Trophoblast cell (in vitro differentiated cells and primary cell): ENCODE data around the gene RAB11B.
A peak's percentile ranks its signal among the peaks of the same experiment; 100 is the strongest.
"Not testable (repeated sequence)": the region's sequence is repeated elsewhere in the genome, so short reads cannot be mapped to it uniquely, and the experiment has no call there.

Source experiments
- DNase-seq, 2 donors: peaks; one replicate each; pipeline ENCODE4 v3.0.0-alpha.2; 2016
- H2AFZ ChIP-seq: 2 replicates; pipeline ENCODE4 v1.6.1; 2013; ENCODE audit warnings: low read length, moderate library complexity, mild to moderate bottlenecking; ENCODE audit not compliant: insufficient read depth, poor library complexity
- H2AK5ac ChIP-seq: 2 replicates; pipeline ENCODE4 v1.6.1; 2013; ENCODE audit warnings: mild to moderate bottlenecking, low read length
- H2BK120ac ChIP-seq: 2 replicates; pipeline ENCODE4 v1.6.1; 2013; ENCODE audit warnings: low read length, mild to moderate bottlenecking, moderate library complexity; ENCODE audit not compliant: insufficient read depth, poor library complexity
- H2BK12ac ChIP-seq: 2 replicates; pipeline ENCODE4 v1.6.1; 2013; ENCODE audit warnings: mild to moderate bottlenecking, low read length, moderate library complexity
- H2BK5ac ChIP-seq: 2 replicates; pipeline ENCODE4 v1.6.1; 2013; ENCODE audit warnings: low read length, low read depth, moderate library complexity, mild to moderate bottlenecking; ENCODE audit not compliant: poor library complexity
- H3K14ac ChIP-seq: 2 replicates; pipeline ENCODE4 v1.6.1; 2013; ENCODE audit warnings: mild to moderate bottlenecking, low read length
- H3K18ac ChIP-seq: 2 replicates; pipeline ENCODE4 v1.6.1; 2013; ENCODE audit warnings: mild to moderate bottlenecking, low read length
- H3K23ac ChIP-seq: 2 replicates; pipeline ENCODE4 v1.6.1; 2013; ENCODE audit warnings: low read length
- H3K27ac ChIP-seq: 2 replicates; pipeline ENCODE4 v1.5.1; 2013; ENCODE audit warnings: low read depth, mild to moderate bottlenecking, inconsistent platforms, low read length, moderate library complexity
- H3K27me3 ChIP-seq: 2 replicates; pipeline ENCODE4 v1.6.1; 2013; ENCODE audit warnings: inconsistent platforms, mild to moderate bottlenecking, low read length, moderate library complexity; ENCODE audit not compliant: insufficient read depth
- H3K36me3 ChIP-seq, 2 experiments: 1 replicate in 1 of 2; 2 replicates in 1 of 2; pipeline ENCODE4 v1.6.1; 2013; ENCODE audit warnings: low read length in 2 of 2, mild to moderate bottlenecking in 2 of 2, moderate library complexity in 1 of 2; ENCODE audit not compliant: insufficient read depth in 2 of 2, control insufficient read depth in 1 of 2
- H3K4ac ChIP-seq: 2 replicates; pipeline ENCODE4 v1.6.1; 2013; ENCODE audit warnings: low read depth, mild to moderate bottlenecking, low read length, moderate library complexity
- H3K4me1 ChIP-seq, 2 experiments: 1 replicate in 1 of 2; 2 replicates in 1 of 2; pipeline ENCODE4 v1.6.1; 2013; ENCODE audit warnings: low read length in 2 of 2, mild to moderate bottlenecking in 2 of 2, moderate library complexity in 1 of 2; ENCODE audit not compliant: insufficient read depth in 2 of 2, control insufficient read depth in 1 of 2
- H3K4me2 ChIP-seq: 2 replicates; pipeline ENCODE4 v1.6.1; 2013; ENCODE audit warnings: inconsistent platforms, mild to moderate bottlenecking, low read length, moderate library complexity
- H3K4me3 ChIP-seq: 2 replicates; pipeline ENCODE4 v1.5.1; 2013; ENCODE audit warnings: mild to moderate bottlenecking, low read depth, low read length, inconsistent platforms
- H3K79me1 ChIP-seq: one replicate; pipeline ENCODE4 v1.6.1; 2013; ENCODE audit warnings: low read length
- H3K79me2 ChIP-seq: 2 replicates; pipeline ENCODE4 v1.6.1; 2013; ENCODE audit warnings: low read length, mild to moderate bottlenecking; ENCODE audit not compliant: control insufficient read depth, insufficient read depth, poor library complexity
- H3K9ac ChIP-seq: 2 replicates; pipeline ENCODE4 v1.6.1; 2013; ENCODE audit warnings: mild to moderate bottlenecking, low read length
- H3K9me3 ChIP-seq: 2 replicates; pipeline ENCODE4 v1.6.1; 2013; ENCODE audit warnings: low read depth, mild to moderate bottlenecking, control low read depth, inconsistent platforms, low read length; ENCODE audit not compliant: insufficient read depth
- H4K12ac ChIP-seq: 2 replicates; pipeline ENCODE4 v1.6.1; 2013; ENCODE audit warnings: low read depth, mild to moderate bottlenecking, low read length, moderate library complexity
- H4K8ac ChIP-seq: 2 replicates; pipeline ENCODE4 v1.6.1; 2013; ENCODE audit warnings: low read depth, mild to moderate bottlenecking, low read length, moderate library complexity
- H4K91ac ChIP-seq: one replicate; pipeline ENCODE4 v1.6.1; 2013; ENCODE audit warnings: low read depth, mild to moderate bottlenecking, low read length, moderate library complexity
- WGBS: extraction: QIAGEN DNeasy Blood & Tissue Kit; methylation state at CpG from one replicate; pipeline ENCODE4 v1.1.7; 2013; ENCODE audit warnings: missing lambda C conversion rate; ENCODE audit not compliant: insufficient read length, insufficient coverage; ENCODE audit errors: extremely low coverage; 5-methylcytosine and 5-hydroxymethylcytosine counted together

RAB11B gene

DNA sequence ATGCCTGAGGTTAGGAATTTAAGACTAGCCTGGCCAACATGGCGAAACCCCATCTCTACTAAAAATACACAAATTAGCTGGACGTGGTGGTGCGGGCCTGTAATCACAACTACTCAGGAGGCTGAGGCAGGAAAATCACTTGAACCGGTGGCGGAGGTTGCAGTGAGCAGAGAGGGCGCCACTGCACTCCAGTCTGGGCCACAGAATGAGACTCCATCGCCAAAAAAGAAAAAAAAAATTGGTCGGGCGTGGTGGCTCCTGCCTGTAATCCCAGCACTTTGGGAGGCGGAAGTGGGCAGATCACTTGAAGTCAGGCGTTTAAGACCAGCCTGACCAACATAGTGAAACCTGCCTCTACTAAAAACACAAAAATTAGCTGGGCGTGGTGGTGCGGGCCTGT is 20.6 kb downstream of the RAB11B start:
- not testable (repeated sequence) for H3K9me3 ChIP-seq, H3K36me3 ChIP-seq, H3K79me2 ChIP-seq, H2BK5ac ChIP-seq, H2AFZ ChIP-seq, H3K27ac ChIP-seq, H2BK12ac ChIP-seq, H2BK120ac ChIP-seq, H4K91ac ChIP-seq, H3K27me3 ChIP-seq, H2AK5ac ChIP-seq, H3K4ac ChIP-seq, H3K23ac ChIP-seq, H4K12ac ChIP-seq, H3K79me1 ChIP-seq, H3K4me3 ChIP-seq, H3K4me2 ChIP-seq, H4K8ac ChIP-seq, H3K14ac ChIP-seq, H3K18ac ChIP-seq, H3K9ac ChIP-seq
- no CpG with 5 or more reads among the region's 13 CpGs for WGBS
- DNase-seq = peak; percentile 47 to 72
- peaks cover 10 to 11% of the 10 kb centered on the region in 2 experiments for H3K4me1 ChIP-seq

DNA sequence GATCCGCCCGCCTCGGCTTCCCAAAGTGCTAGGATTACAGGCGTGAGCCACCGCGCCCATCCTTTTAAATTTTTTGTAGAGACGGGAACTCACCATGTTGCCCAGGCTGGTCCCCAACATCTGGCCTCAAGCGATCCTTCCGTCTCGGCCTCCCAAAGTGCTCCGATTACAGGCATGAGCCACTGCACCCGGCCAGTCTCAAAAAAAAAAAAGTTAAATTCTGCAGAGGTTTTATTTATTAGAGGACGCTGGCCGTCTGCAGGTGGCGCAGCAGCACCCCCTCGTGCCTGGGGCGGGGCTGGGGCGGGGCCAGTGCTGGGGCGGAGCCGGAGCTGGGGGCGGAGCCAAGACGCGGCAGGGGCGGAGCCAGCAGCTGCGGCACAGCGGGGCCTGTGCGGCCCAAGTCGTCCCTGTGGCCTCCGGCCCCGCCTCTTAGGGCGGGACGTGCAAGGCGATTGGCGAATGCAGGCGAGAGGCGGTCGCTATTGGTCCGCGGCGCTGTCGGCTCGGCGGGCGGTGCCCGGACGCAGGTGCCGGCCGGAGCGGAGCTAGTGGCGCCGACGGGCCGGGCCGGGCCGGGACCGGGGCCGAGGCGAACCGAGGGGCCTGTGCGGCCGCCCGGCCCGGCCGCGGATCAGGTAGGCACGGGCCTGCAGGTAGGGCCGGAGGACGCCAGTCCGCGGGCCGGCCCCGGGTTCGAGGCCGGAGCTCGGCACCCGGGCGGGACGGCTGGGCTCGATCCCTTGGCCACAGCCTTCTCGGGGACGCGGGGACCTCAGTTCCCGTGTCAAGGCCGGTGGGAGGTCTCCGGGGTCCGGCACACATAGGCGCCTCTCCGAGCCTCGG is 22.8 kb downstream of the RAB11B start, which contains the start of gene MARCHF2:
TSS of gene MARCHF2 (plus strand) at position 523 of the 846 bp plus-strand sequence. CDS start 8,536 bp downstream, outside the sequence.
- Histone ChIP-seq H3K23ac (no peak within 1 kb of the TSS), H4K91ac (peak within 1 kb of the TSS; percentile 76), H2BK5ac (no peak within 1 kb of the TSS), H4K8ac (peak within 1 kb of the TSS; percentile 78), H3K9ac (no peak within 1 kb of the TSS), H3K14ac (peak within 1 kb of the TSS; percentile 68), H2AFZ (peak within 1 kb of the TSS; percentile 52), H3K27ac (no peak within 1 kb of the TSS), H3K27me3 (no peaks in the 10 kb centered on the region), H3K79me1 (peaks cover 7% of the 10 kb centered on the region), H3K9me3 (no peaks in the 10 kb centered on the region), H3K4ac (peak within 1 kb of the TSS; percentile 48), H2BK120ac (peak within 1 kb of the TSS; percentile 40), H2AK5ac (peak within 1 kb of the TSS; percentile 53), H3K4me2 (peak within 1 kb of the TSS; percentile 87), H2BK12ac (no peak within 1 kb of the TSS), H3K18ac (peak within 1 kb of the TSS; percentile 51), H3K36me3 (no peaks in the 10 kb centered on the region), H3K79me2 (peaks cover 3% of the 10 kb centered on the region), H3K4me3 (peak within 1 kb of the TSS; percentile 81), H3K4me1 (peaks cover 12 to 14% of the 10 kb centered on the region in 2 experiments), H4K12ac (peak within 1 kb of the TSS; percentile 70)
- WGBS = no CpG with 5 or more reads among the region's 89 CpGs
- DNase-seq = peak; percentile 98

DNA sequence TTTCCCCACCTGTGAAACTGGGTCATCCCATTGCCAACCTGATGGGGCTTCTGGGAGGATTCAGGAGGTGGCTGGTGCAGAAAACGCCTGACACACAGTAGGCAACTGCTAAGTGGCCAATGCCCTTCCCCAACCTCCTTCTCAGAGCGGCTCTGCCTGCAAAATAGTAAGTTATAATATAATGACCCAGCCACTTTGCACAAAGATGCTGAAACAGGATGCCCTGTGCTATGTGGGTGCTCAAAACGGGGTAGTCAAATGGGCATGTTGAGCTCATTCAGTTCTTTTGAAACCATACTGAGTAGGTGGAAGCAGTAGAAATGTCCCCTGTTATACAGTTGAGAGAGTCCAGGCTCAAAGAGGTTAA is 23.5 kb downstream of the RAB11B start:
- H4K8ac ChIP-seq = peak overlapping the region; percentile 78
- no peak for DNase-seq
- H3K27ac ChIP-seq = no peak overlapping the region
- H2BK12ac ChIP-seq = no peak overlapping the region
- H4K12ac ChIP-seq = peak overlapping the region; percentile 70
- H3K36me3 ChIP-seq = no peaks in the 10 kb centered on the region
- no peaks in the 10 kb centered on the region for H3K9me3 ChIP-seq
- no CpG with 5 or more reads among the region's 3 CpGs for WGBS
- no peaks in the 10 kb centered on the region for H3K27me3 ChIP-seq
- no peak overlapping the region for H3K23ac ChIP-seq
- no peak overlapping the region for H3K9ac ChIP-seq
- peak overlapping the region; percentile 68 for H3K14ac ChIP-seq
- H3K79me1 ChIP-seq = peaks cover 7% of the 10 kb centered on the region
- peak overlapping the region; percentile 76 for H4K91ac ChIP-seq
- peak overlapping the region; percentile 51 for H3K18ac ChIP-seq
- H3K4ac ChIP-seq = peak overlapping the region; percentile 48
- H3K4me2 ChIP-seq = peak overlapping the region; percentile 87
- H2AK5ac ChIP-seq = peak overlapping the region; percentile 53
- peaks cover 3% of the 10 kb centered on the region for H3K79me2 ChIP-seq
- H3K4me3 ChIP-seq = peak overlapping the region; percentile 81
- H2BK5ac ChIP-seq = no peak overlapping the region
- peaks cover 17 to 20% of the 10 kb centered on the region in 2 experiments for H3K4me1 ChIP-seq
- peak overlapping the region; percentile 52 for H2AFZ ChIP-seq
- peak overlapping the region; percentile 40 for H2BK120ac ChIP-seq

DNA sequence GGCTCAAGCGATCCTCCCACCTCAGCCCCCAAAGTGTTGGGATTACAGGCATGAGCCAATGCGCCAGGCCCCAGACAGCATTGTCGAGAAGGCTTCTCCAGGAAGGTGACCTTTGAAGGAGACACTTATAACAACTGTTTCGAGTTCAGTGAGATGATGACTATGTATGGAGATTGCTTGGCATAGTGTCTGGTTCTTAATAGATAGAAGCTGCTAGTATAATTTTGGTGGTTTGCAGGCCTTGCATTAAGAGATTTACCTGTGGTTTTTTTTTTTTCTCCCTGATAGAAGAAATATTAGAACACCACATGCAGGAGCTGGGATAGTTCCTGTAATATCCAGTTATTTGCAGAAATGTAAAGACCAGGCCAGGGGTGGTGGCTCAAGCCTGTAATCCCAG is 26.6 kb downstream of the RAB11B start:
- no peaks in the 10 kb centered on the region for H3K27me3 ChIP-seq
- peaks cover 10% of the 10 kb centered on the region for H3K79me1 ChIP-seq
- no peak overlapping the region for H3K4me3 ChIP-seq
- no peak overlapping the region for H3K14ac ChIP-seq
- H3K9me3 ChIP-seq = no peaks in the 10 kb centered on the region
- H2AK5ac ChIP-seq = no peak overlapping the region
- no peak overlapping the region for H2AFZ ChIP-seq
- no CpG with 5 or more reads among the region's 4 CpGs for WGBS
- H3K36me3 ChIP-seq = peaks cover 0 to 2% of the 10 kb centered on the region in 2 experiments
- H3K4me1 ChIP-seq = peaks cover 21 to 23% of the 10 kb centered on the region in 2 experiments
- no peak for DNase-seq
- no peak overlapping the region for H4K91ac ChIP-seq
- peak overlapping the region; percentile 53 for H2BK12ac ChIP-seq
- H2BK120ac ChIP-seq = no peak overlapping the region
- no peak overlapping the region for H4K8ac ChIP-seq
- no peak overlapping the region for H3K9ac ChIP-seq
- no peak overlapping the region for H3K4ac ChIP-seq
- H2BK5ac ChIP-seq = no peak overlapping the region
- H3K79me2 ChIP-seq = peaks cover 3% of the 10 kb centered on the region
- H3K27ac ChIP-seq = no peak overlapping the region
- no peak overlapping the region for H3K23ac ChIP-seq
- H4K12ac ChIP-seq = no peak overlapping the region
- no peak overlapping the region for H3K4me2 ChIP-seq
- peak overlapping the region; percentile 59 for H3K18ac ChIP-seq
